Myocyte (in vitro differentiated cells): ENCODE measurements around the gene PTPRA. TPM values are rescaled to one million over a fixed set of nuclear protein-coding genes. Genes with fewer than 3 reads are reported as not detected.
"Not testable (repeated sequence)": the region's sequence is repeated elsewhere in the genome, so short reads cannot be mapped to it uniquely, and the experiment has no call there.

Experiments
- DNase-seq: peaks from one replicate; pipeline ENCODE4 v3.0.0-alpha.2; 2012; ENCODE audit warnings: low read depth
- total RNA-seq: library from RNA; depleted of rRNA; stranded (reverse); fragments of >200 nt; gene quantifications from 2 replicates; pipeline ENCODE4 v1.2.3, GENCODE V29; 2014

Gene PTPRA
- total RNA-seq, 1 donor from 2014 or later: 22.0 TPM

DNA sequence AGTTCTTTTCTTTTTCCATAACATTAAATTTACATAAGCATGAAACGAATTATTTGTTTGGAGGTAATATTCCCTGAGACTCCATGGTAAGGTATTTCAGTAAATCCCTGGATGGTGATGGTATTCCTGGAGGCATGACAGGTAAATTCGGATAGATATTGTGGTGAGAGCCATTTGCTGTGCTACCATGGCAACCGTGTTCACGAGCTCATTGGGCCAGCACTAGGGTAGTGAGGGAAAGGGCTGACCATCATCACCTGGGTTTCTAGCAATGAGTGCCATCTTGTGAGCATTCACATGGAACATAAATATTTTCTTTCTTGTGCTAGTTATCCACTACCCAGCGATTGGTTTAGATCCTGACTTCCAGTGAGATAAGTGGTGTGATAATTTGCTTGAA is 118.3 kb downstream of the PTPRA start:
- DNase-seq: no peak

DNA sequence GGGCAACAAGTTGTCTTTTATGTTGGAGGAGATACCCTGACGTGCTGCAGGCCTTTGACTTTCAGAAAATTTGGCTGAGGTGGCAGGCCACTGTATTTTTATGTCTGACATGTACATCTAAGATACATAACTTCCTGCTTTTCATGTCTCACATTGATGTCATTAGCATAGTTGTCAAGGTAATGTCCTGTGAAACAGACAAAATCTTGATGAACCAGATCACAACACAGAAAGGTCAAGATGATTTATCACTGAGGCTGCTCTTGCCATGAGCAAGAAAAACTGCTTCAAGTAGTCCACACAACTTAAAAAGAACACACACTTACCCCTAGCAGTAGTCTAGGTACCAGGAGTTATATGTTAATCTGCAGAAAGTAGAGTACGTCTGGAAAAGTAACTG is 120.0 kb downstream of the PTPRA start:
- no peak for DNase-seq

DNA sequence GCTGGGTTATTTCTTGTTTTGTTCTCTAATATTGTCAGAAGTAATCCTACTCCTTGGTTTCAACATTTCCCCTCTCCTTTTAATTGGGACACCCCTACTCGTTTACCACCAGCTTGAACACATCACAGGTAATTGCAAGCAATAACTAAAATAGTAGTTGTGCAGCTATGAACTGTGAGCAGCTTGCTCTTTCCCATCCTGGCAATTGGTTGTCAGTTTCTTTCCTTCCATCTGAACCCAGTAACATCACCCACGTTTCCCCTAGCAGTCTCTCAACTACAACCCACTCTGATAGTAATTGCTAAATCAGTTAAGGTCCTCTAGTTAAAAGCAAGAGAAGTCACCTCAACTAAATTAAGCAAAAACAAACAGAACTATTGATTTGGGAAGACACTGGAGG is 122.5 kb downstream of the PTPRA start:
- DNase-seq: no peak

DNA sequence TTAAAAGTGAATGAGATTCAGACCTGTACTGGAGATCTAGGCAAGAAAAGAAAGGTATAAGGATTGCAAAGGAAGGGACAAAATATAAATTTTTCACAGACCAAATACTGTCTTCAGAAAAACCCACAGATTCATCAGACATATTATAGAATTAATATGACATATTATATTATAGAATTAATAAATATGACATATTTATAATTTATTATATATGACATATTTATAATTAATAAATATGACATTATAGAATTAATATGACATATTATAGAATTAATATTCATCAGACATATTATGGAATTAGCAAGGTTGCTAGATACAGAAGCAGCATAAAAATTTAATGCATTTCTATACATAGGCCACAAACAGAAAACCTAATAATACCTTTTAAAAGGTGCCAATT is 125.4 kb downstream of the PTPRA start:
- DNase-seq: no peak

DNA sequence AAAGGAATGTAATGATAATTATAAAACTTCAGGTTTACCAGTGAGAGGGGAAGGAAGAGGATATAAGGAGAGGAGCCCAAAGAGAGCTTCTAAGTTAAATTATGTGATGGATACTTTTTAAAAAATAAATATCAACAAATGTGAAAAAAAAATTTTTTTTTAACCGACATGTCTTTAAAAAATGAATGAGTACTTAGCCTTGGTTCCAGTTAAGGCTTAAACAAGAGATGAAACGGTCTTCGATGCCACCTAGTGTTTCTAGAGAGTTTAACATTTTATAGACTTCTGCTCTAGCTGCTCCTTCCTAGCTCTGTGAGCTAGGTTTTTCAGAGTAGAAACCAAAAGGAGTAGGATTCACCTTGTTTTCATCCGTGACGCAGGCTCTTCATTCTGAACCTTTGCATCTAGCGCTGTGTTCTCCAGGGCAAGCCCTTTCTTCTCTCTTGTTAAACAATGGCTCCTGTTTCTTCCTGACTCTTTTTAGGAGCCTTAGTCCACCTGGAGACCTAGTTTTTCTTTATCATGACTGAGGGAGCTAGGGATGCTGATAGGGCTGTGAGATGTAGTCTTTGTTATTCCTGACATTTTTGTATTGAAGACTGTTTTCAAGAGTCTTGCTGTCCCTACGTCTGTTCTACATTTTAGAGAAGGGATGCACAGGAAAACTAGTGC is 127.7 kb downstream of the PTPRA start:
- peak; percentile 60 for DNase-seq

DNA sequence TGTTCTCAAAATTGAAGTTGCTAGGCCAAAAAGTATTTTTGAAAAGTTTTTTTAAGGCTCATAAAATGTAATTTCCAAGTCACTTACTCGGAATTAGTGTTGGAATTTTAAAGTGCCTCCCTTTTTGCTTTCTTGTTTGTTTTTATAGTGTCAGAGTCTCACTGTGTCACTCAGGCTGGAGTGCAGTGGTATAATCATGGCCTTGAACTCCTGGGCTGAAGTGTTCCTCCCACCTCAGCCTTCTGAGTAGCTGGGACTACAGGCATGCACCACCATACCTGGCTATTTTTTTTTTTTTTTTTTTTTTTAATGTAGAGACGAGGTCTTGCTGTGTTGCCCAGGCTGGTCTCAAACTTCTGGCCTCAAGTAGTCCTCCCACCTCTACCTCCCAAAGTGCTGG is 130.1 kb downstream of the PTPRA start:
- DNase-seq: no peak

DNA sequence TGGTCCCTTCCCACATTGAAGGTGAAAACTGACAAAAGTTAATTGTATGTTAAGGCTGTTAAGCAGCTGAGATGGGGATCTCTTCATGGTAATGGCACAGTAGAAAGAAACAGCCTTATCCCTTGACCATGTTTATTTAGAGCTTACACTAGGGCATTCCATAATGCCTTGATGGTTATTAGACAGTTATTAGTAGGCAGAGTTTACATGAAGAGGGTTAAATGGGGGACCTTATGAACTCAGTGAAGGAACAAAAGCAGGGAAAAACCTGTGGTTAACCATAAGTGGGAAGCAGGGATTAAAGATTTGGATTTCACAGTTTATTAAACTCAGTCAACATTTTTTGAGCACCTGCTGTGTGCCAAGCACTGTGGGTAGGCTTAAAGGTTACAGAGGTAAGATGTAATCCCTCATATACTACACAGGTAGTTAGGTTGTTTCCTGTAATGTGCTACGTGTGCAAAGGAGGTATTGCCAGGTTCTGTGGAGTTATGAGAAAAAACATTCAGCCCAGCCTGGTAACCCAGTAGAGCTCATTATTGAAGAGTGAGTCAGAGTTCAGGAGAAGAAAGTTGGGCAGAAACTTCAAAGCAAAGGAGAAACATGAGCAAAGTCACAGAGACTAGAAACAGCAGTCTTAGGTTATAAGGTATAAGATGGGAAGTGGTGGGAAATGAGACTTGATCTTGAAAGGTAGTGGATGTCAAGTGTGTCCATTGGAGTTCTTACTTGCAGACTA is 137.9 kb downstream of the PTPRA start:
- peak; percentile 18 for DNase-seq

DNA sequence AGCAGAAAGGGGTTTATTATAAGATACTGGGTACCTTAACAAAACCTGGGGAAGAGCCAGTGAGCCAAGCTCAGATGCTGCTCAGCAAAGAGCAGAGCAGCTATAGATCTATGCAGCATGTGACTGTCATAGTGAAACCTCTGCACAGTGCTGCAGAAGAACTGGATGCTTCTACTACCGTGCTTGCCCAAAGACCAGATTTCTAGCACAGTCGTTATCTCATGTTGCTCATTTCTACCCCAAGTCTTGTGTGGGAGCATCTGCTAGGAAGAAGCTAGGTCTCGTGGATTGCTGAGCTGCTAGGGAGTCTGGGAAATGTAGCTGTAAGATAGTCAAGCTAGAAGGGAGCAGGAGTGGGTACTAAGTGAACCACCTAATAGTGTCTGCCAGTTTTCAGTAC is 138.5 kb downstream of the PTPRA start:
- DNase-seq: no peak

DNA sequence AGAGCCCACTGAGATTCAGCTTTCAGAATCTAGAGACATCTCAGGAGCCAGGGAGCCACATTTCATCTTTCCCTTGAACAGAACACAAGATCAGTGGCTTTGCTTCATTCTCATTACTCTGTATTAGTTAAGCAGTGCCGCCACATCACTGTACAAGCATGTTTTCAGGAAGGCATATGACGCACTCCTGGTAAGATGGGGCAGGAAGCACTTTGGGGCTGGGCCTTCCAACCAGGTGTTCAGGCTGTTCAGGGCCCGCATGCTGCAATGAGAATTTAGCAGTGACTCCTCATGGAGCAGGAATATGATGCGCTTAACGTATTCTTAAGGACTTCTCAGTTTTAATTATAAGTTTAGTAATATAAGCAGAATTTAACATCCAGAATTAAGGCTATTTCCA is 140.5 kb downstream of the PTPRA start:
- DNase-seq: no peak

DNA sequence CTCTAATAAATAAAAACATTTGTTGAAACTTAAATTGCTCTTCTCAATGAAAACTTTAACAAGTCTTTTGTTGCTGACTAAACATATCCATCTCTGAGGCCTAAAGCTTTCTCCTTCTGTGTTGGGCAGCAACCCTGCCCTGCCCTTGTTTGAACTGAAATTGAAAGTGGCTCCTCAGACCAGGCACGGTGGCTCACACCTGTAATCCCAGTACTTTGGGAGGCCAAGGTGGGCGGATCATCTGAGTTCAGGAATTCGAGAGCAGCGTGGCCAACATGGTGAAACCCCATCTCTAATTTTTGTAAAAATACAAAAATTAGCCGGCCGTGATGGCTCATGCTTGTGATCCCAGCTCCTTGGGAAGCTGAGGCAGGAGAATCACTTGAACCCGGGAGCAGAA is 140.9 kb downstream of the PTPRA start:
- no peak for DNase-seq

DNA sequence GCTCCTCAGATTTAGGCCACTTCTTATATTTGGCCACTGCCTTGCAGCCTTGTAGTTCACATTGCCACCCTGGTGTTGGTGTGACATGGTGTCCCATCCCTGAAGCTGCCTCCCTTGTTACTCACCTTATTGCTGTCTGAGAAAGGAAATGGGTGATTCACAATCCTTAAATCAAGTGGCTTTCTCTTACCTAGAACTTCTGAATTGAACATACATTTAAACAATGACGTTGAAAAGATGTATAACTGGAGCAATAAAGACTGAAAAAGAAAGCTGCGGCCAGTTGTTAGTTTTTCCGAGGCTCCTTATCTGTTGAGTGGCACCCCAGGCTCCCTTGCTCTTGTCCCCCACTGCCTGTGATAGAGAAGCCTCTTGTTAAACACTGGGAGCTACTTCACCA is 141.4 kb downstream of the PTPRA start:
- DNase-seq: no peak

DNA sequence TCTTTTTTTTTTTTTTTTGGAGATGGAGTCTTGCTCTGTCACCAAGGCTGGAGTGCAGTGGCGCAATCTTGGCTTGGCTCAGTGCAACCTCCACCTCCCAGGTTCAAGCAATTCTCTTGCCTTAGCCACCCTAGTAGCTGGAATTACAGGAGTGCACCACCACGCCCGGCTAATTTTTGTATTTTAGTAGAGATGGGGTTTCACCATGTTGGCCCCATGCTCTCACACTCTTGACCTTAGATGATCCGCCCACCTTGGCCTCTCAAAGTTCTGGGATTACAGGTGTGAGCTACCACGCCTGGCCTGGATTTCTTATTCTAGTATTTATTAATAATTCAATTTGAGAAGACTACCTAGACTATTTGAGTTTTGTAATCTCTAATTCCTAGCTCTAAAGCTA is 142.0 kb downstream of the PTPRA start:
- DNase-seq: not testable (repeated sequence)

DNA sequence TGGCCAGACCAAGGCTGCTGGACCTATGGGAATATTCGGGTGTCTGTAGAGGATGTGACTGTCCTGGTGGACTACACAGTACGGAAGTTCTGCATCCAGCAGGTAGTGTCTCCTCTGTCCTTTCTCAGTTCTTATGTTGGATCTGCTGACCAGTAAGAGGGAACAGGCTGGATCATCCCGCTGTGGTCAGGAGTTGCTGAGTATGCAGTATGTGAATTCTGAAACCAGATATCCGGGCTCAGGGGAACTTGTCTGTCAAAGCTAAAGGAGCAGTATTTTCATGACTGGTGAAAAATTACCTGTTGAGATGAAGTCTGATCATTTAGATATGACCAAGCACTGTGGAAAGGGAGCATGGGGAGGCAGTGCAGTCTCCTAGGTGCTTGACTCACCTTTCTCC is 148.0 kb downstream of the PTPRA start:
- DNase-seq: peak; percentile 20

DNA sequence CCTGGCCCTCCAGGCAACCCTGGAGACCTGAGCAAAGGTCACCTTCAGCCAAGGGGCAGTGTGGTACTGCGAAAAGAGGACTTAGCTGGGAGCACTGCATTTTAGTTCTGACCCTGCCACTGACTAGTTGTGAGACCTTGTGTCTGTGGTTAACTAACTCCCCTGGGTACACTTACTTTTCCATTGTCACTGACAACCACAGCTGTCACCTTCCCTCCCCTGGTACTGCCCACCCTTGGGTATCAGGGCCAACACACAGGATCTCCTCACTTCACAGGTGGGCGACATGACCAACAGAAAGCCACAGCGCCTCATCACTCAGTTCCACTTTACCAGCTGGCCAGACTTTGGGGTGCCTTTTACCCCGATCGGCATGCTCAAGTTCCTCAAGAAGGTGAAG is 148.5 kb downstream of the PTPRA start:
- no peak for DNase-seq

DNA sequence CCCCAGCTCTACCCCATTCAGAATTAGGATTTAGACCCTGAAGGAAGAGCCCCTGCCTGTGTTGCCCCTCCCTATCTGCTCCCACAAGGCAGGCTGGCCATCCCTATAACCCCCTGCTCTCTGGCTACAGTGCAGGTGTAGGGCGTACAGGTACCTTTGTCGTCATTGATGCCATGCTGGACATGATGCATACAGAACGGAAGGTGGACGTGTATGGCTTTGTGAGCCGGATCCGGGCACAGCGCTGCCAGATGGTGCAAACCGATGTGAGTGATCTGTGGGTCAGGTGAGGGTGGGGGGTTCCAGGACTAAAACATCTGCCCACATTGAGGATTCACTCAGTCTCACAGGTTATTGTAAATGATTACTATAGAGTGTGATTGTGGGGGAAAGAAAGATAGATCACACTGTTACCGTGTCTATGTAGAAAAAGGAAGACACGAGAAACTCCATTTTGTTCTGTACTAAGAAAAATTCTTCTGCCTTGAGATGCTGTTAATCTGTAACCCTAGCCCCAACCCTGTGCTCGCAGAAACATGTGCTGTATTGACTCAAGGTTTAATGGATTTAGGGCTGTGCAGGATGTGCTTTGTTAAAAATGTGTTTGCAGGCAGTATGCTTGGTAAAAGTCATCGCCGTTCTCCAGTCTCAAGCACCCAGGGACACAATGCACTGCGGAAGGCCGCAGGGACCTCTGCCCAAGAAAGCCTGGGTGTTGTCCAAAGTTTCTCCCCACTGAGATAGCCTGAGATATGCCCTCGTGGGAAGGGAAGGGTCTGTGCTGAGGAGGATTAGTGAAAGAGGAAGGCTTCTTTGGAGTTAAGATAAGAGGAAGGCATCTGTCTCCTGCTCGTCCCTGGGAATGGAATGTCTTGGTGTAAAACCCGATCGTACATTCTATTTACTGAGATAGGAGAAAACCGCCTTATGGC is 149.5 kb downstream of the PTPRA start:
- DNase-seq: not testable (repeated sequence)

DNA sequence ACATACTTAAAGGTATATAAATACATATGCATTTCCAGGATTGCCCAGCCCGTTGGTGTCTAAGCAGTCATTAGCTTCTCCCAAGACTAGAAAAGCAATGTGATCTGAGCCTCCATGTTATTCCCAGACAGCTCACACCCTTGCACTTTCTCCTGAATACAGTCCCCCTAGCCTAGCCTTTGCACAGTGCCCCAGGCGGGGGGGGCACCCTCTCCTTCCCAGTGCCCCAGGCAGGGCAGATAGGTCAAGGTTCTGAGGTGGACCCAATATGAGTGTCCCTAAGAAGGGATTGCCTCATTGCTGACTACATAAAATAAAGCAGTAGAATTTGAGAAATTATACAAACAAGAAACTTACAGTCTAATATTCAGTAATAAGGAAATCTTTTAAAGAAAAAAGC is 154.7 kb downstream of the PTPRA start:
- DNase-seq: no peak

DNA sequence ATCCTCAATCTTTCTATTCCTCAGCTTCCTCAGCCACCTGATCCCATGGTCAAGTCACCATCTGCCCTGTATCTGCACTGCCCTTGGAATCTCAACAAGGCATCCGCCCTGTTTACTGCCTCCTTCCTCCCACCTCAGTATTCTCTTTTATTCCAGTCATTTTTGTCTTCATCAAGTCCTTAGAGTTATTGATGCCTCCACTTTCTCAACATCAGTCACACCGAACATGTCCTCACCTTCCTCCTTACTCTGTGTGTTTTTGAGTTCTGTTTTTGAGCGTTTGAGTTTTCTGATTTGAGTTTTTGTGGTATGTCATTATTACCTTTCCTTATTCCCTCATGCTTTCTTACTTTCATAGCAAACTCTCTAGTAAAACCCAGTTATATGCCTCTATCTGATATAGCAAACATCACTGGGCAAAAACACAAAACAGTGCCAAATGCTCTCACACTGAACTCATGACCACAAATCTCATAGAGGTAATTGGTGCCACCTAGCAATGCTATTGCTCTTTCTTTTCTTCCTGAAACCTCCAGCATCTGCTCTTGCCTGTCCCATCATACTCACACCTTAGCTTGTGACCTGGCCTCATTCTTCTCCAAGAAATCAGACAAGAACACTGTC is 158.4 kb downstream of the PTPRA start:
- no peak for DNase-seq

DNA sequence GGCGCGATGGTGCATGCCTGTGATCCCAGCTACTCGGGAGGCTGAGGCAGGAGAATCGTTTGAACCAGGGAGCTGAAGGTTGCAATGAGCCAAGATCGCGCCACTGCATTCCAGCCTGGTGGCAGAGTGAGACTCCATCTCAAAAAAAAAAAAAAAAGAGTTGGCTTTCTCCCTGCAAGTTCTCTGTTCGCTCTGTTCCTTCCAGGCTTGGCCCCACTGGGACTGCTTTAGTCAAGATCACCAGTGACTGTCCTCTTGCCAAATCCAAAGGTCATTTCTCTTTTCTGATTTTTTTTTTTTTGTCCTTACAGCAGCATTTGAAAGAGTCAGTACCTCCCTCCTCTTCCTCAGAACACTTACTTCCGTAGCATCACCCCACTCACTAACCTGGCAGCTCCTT is 159.3 kb downstream of the PTPRA start:
- no peak for DNase-seq

DNA sequence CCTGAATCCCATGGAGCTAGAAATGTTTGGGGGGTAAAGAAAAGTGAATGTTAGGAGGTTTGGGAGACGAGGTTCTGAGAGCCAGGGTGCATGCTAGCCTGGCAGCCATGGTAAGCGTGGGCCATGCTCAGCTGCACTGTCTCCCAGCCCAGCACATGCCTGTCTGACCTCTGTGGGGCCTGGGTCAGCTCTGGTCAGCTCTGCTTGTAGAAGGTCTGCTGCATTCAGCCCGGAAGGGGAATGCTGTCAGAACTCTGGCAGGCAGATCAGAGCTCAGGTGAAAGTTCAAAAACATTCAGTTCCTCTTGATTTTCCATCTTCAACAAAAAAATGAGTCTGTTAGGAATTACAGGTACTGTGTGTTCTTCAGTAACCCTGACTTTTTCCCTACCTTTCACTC is 164.4 kb downstream of the PTPRA start:
- no peak for DNase-seq

DNA sequence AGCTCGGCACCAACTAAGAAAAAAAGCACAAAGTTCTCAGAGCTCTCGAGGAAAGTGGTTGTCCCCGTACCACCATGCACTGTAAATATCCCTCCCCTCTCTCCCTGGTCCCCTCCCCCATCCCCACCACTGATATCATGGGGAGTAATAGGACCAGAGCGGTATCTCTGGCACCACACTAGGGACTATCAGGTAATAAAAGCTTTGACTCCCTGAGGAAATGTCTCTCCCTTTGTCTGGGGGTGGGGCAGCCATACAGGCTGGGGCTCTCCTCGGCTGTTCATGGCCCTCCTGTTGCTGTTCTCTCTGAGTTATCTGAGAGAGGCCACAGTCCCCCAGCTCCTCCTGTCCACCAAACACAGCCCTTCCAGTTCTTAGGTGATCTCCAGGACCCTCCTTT is 165.2 kb downstream of the PTPRA start:
- no peak for DNase-seq

DNA sequence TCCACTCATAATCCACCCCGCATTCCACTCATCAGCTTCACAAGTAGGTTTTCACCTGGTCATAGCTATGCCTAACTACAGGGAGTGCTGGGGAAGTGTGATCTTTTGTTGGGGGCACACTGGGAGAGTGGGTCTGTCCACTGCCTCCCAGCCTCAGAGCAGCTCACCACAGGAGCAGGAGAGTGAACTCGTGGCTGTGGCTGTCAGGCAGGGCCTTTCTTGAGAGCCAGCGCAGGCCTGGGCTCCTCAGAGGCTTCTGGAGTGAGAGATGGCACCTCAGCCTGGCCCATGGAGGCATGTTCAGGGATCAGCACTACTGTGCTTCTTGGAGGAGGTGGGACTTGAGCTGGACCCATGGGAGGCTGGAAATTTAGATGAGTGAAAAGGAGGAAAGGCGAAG is 166.1 kb downstream of the PTPRA start:
- no peak for DNase-seq

DNA sequence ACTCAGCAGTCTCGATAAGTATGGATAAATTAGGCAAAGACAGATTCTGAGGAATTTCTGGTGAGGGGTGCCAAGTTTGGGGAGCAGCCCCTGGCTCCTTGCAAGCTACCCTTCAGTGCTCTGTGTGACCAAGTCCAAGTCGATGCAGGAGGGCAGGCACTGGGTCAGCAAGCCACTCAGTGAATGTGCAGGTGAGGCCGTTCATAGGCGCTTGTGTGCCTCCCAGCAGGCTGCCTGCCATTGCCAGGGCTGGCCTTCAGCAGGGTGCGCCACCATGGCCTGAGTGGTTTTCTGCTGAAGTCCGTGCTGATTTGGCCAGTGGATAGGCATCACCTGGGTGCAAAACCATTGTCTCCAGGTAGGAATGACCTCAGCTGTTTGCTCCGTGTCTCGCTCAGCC is 166.8 kb downstream of the PTPRA start:
- no peak for DNase-seq
